IMR-90 (cell line): ENCODE results near the gene PDE6H.

Source experiments
- BHLHE40 ChIP-seq: fragments of 150-350 bp; IDR thresholded peaks from 2 replicates; pipeline ENCODE4 v1.6.1; 2016; ENCODE audit warnings: mild to moderate bottlenecking, low read depth, low read length
- CEBPB ChIP-seq: IDR thresholded peaks from 2 replicates; pipeline ENCODE4 v1.6.1; 2012; ENCODE audit warnings: low read depth, low read length, improper control_type of control experiment
- CTCF ChIP-seq: conservative IDR thresholded peaks from 2 replicates; pipeline ENCODE4 v1.5.1; 2012; ENCODE audit warnings: mild to moderate bottlenecking, low read depth, low read length, improper control_type of control experiment
- ELK1 ChIP-seq: fragments of 150-350 bp; IDR thresholded peaks from 2 replicates; pipeline ENCODE4 v1.6.1; 2016; ENCODE audit warnings: low read depth, mild to moderate bottlenecking, low read length, moderate library complexity, borderline replicate concordance
- FOS ChIP-seq: fragments of 150-350 bp; IDR thresholded peaks from 2 replicates; pipeline ENCODE4 v1.6.1; 2016; ENCODE audit warnings: low read depth, low read length
- MXI1 ChIP-seq: IDR thresholded peaks from 2 replicates; pipeline ENCODE4 v1.6.1; 2012; ENCODE audit warnings: low read depth, mild to moderate bottlenecking, low read length, moderate library complexity, borderline replicate concordance
- POLR2A ChIP-seq: IDR thresholded peaks from 2 replicates; pipeline ENCODE4 v1.6.1; 2012; ENCODE audit warnings: mild to moderate bottlenecking, low read depth, low read length
- RAD21 ChIP-seq: IDR thresholded peaks from 2 replicates; pipeline ENCODE4 v1.6.1; 2012; ENCODE audit warnings: low read length, improper control_type of control experiment
- RFX5 ChIP-seq: IDR thresholded peaks from 2 replicates; pipeline ENCODE4 v1.8.0; 2012; ENCODE audit warnings: low read depth, mild to moderate bottlenecking, low read length, moderate library complexity

GRCh38 chr12:14958361-14959125 is 14.3 kb upstream of the PDE6H start:
- TF ChIP-seq CTCF (no peak), RFX5 (no peak), MXI1 (no peak), RAD21 (no peak), BHLHE40 (no peak), ELK1 (no peak), POLR2A (no peak), CEBPB (no peak), FOS (no peak)
